Measurements from ENCODE around the gene AFAP1. TPM values are rescaled to one million over a fixed set of nuclear protein-coding genes. Genes with fewer than 3 reads are reported as not detected.
A peak's percentile ranks its signal among the peaks of the same experiment; 100 is the strongest.

Gene AFAP1
- total and polyA plus RNA-seq, 5 donors from 2014 or later = 1.8 to 5.0 (median 2.2) TPM

DNA sequence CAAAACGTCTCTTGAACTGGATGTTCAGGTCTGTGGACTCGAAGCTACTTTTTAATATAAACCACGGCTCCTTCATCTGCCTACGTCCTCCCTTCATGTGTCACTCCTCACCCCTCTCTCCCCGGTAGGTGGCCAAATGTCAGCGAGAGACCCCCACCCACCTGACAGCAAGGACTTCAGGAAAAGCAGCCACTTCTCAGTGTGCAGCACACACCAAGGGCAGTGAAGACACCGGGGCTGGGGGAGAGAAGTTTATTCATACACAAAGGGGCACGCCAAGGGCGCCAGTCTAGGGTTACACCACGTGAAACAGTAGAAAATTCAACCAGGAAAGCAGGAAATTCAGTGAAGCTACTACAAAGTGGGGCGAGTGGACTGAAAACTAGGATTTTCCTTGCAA, 181.2 kb downstream of the AFAP1 start:
- DNase-seq (no peak), ATAC-seq (ENCODE audit: low read depth in 2 of 2) (no peak)
- H3K9me3 Mint-ChIP-seq = no peaks in the 10 kb centered on the region
- H3K36me3 ChIP-seq (ENCODE audit: control insufficient read depth, insufficient read depth, low read length) = no peaks in the 10 kb centered on the region
- peaks cover 6% of the 10 kb centered on the region for H3K27me3 Mint-ChIP-seq
- peak overlapping the region; percentile 71 for H3K27ac ChIP-seq (ENCODE audit: insufficient read depth, low read length, poor library complexity, severe bottlenecking)
- peak overlapping the region; percentile 92 for H3K4me3 ChIP-seq (ENCODE audit: low read depth, low read length)
- H3K36me3 Mint-ChIP-seq = peaks cover 3% of the 10 kb centered on the region
- H3K4me1 Mint-ChIP-seq = peaks cover 5 to 33% (median 15%) of the 10 kb centered on the region in 4 donors
- H3K9me3 ChIP-seq (ENCODE audit: control insufficient read depth in 2 of 2, low read length in 2 of 2) = no peaks in the 10 kb centered on the region
- H3K27me3 ChIP-seq (ENCODE audit: control insufficient read depth, insufficient read depth, low read length) = no peaks in the 10 kb centered on the region
- peak overlapping the region in 1 of 4 donors; percentile 41 for H3K4me3 Mint-ChIP-seq
- H3K4me1 ChIP-seq (ENCODE audit: control insufficient read depth, insufficient read depth, low read length, poor library complexity, severe bottlenecking) = peaks cover 17% of the 10 kb centered on the region
- H3K27ac Mint-ChIP-seq = peak overlapping the region; percentile 65 to 94 (median 70)

GRCh38 chr4:7757501-7758471, 181.9 kb downstream of the AFAP1 start:
- peaks cover 6% of the 10 kb centered on the region for H3K27me3 Mint-ChIP-seq
- peak overlapping the region in 1 of 4 donors; percentile 54 for H3K4me3 Mint-ChIP-seq
- no peak for ATAC-seq (ENCODE audit: low read depth in 2 of 2)
- peaks cover 5 to 33% (median 15%) of the 10 kb centered on the region in 4 donors for H3K4me1 Mint-ChIP-seq
- Histone ChIP-seq H3K36me3 (ENCODE audit: control insufficient read depth, insufficient read depth, low read length) (no peaks in the 10 kb centered on the region), H3K27ac (ENCODE audit: insufficient read depth, low read length, poor library complexity, severe bottlenecking) (no peak overlapping the region), H3K4me3 (ENCODE audit: low read depth, low read length) (no peak overlapping the region), H3K9me3 (ENCODE audit: control insufficient read depth in 2 of 2, low read length in 2 of 2) (no peaks in the 10 kb centered on the region), H3K4me1 (ENCODE audit: control insufficient read depth, insufficient read depth, low read length, poor library complexity, severe bottlenecking) (peaks cover 17% of the 10 kb centered on the region), H3K27me3 (ENCODE audit: control insufficient read depth, insufficient read depth, low read length) (no peaks in the 10 kb centered on the region)
- H3K9me3 Mint-ChIP-seq = no peaks in the 10 kb centered on the region
- peak overlapping the region; percentile 70 to 94 (median 83) for H3K27ac Mint-ChIP-seq
- peaks cover 3% of the 10 kb centered on the region for H3K36me3 Mint-ChIP-seq
- DNase-seq = no peak

- Histone ChIP-seq H3K27ac (ENCODE audit: insufficient read depth, low read length, poor library complexity, severe bottlenecking) (no peak overlapping the region), H3K4me1 (ENCODE audit: control insufficient read depth, insufficient read depth, low read length, poor library complexity, severe bottlenecking) (peaks cover 17% of the 10 kb centered on the region), H3K36me3 (ENCODE audit: control insufficient read depth, insufficient read depth, low read length) (no peaks in the 10 kb centered on the region), H3K4me3 (ENCODE audit: low read depth, low read length) (no peak overlapping the region), H3K9me3 (ENCODE audit: control insufficient read depth in 2 of 2, low read length in 2 of 2) (no peaks in the 10 kb centered on the region), H3K27me3 (ENCODE audit: control insufficient read depth, insufficient read depth, low read length) (no peaks in the 10 kb centered on the region)
- Mint-ChIP-seq H3K27ac (peak overlapping the region in 2 of 3 donors; percentile 83 to 94), H3K4me3 (peak overlapping the region in 1 of 4 donors; percentile 46), H3K4me1 (peaks cover 5 to 33% (median 15%) of the 10 kb centered on the region in 4 donors), H3K9me3 (no peaks in the 10 kb centered on the region), H3K27me3 (peaks cover 3% of the 10 kb centered on the region), H3K36me3 (peaks cover 3% of the 10 kb centered on the region)
- no peak for DNase-seq
- ATAC-seq (ENCODE audit: low read depth in 2 of 2) = no peak
Observed at GRCh38 chr4:7756561-7757355, 182.9 kb downstream of the AFAP1 start.

DNA sequence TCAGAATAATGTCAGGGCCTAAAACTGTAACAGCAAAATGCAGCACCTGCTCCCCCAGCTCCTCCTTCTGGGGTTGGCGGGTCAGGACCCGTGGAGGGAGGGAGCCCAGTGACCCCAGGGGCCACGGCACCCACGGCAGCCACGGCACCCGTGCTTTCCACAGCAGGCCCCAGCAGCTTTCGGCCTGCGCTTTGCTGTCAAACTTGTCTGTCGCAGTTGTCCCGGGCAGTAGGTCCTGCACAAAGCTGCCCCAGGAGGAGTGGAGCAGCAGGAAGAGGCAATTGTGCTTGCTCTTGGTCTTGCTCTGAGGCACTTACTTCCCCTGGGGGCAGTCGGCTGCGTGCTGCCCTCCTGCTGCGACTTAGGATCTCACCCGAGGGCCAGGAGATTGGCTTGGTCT, 183.6 kb downstream of the AFAP1 start:
- no peaks in the 10 kb centered on the region for H3K27me3 Mint-ChIP-seq
- H3K9me3 Mint-ChIP-seq = no peaks in the 10 kb centered on the region
- Histone ChIP-seq H3K4me3 (ENCODE audit: low read depth, low read length) (no peak overlapping the region), H3K27me3 (ENCODE audit: control insufficient read depth, insufficient read depth, low read length) (no peaks in the 10 kb centered on the region), H3K27ac (ENCODE audit: insufficient read depth, low read length, poor library complexity, severe bottlenecking) (no peak overlapping the region), H3K9me3 (ENCODE audit: control insufficient read depth in 2 of 2, low read length in 2 of 2) (no peaks in the 10 kb centered on the region), H3K36me3 (ENCODE audit: control insufficient read depth, insufficient read depth, low read length) (no peaks in the 10 kb centered on the region), H3K4me1 (ENCODE audit: control insufficient read depth, insufficient read depth, low read length, poor library complexity, severe bottlenecking) (peaks cover 17% of the 10 kb centered on the region)
- peaks cover 3% of the 10 kb centered on the region for H3K36me3 Mint-ChIP-seq
- no peak for DNase-seq
- H3K4me1 Mint-ChIP-seq = peaks cover 5 to 26% (median 13%) of the 10 kb centered on the region in 4 donors
- H3K4me3 Mint-ChIP-seq = no peak overlapping the region
- no peak for ATAC-seq (ENCODE audit: low read depth in 2 of 2)
- H3K27ac Mint-ChIP-seq = no peak overlapping the region

DNA sequence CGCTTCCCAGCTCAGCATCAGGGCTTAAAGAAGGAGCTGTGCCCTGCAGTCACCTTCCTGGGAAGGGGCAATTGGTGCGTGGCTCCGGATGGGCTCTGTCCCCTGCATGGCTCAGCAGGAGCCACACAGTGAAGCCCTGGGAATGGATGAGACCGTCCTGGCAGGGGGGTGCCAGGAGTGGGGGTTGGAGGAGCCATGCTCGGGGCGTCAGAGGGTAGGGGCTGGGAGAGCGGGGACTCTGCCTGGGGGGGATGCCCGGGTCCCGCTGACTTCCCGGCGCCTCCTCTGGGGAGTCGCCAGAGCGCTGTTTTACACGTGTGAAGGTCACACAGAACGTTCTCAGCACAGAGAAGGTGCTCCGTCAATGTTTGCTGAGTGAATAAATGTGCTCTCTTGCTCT, 184.1 kb downstream of the AFAP1 start:
- Histone ChIP-seq H3K9me3 (ENCODE audit: control insufficient read depth in 2 of 2, low read length in 2 of 2) (no peaks in the 10 kb centered on the region), H3K27ac (ENCODE audit: insufficient read depth, low read length, poor library complexity, severe bottlenecking) (no peak overlapping the region), H3K36me3 (ENCODE audit: control insufficient read depth, insufficient read depth, low read length) (no peaks in the 10 kb centered on the region), H3K4me1 (ENCODE audit: control insufficient read depth, insufficient read depth, low read length, poor library complexity, severe bottlenecking) (peaks cover 17% of the 10 kb centered on the region), H3K4me3 (ENCODE audit: low read depth, low read length) (no peak overlapping the region), H3K27me3 (ENCODE audit: control insufficient read depth, insufficient read depth, low read length) (no peaks in the 10 kb centered on the region)
- H3K27me3 Mint-ChIP-seq = no peaks in the 10 kb centered on the region
- no peak for ATAC-seq (ENCODE audit: low read depth in 2 of 2)
- H3K4me1 Mint-ChIP-seq = peaks cover 5 to 26% (median 13%) of the 10 kb centered on the region in 4 donors
- H3K27ac Mint-ChIP-seq = no peak overlapping the region
- no peak overlapping the region for H3K4me3 Mint-ChIP-seq
- H3K9me3 Mint-ChIP-seq = no peaks in the 10 kb centered on the region
- DNase-seq = no peak
- peaks cover 3% of the 10 kb centered on the region for H3K36me3 Mint-ChIP-seq

- no peak for ATAC-seq (ENCODE audit: low read depth in 2 of 2)
- Mint-ChIP-seq H3K27ac (peak overlapping the region in 1 of 3 donors; percentile 85), H3K9me3 (no peaks in the 10 kb centered on the region), H3K4me1 (peaks cover 5 to 21% (median 12%) of the 10 kb centered on the region in 4 donors), H3K4me3 (peak overlapping the region in 1 of 4 donors; percentile 21), H3K36me3 (peaks cover 3% of the 10 kb centered on the region), H3K27me3 (no peaks in the 10 kb centered on the region)
- DNase-seq = no peak
- Histone ChIP-seq H3K36me3 (ENCODE audit: control insufficient read depth, insufficient read depth, low read length) (no peaks in the 10 kb centered on the region), H3K27me3 (ENCODE audit: control insufficient read depth, insufficient read depth, low read length) (no peaks in the 10 kb centered on the region), H3K4me3 (ENCODE audit: low read depth, low read length) (no peak overlapping the region), H3K4me1 (ENCODE audit: control insufficient read depth, insufficient read depth, low read length, poor library complexity, severe bottlenecking) (peaks cover 8% of the 10 kb centered on the region), H3K9me3 (ENCODE audit: control insufficient read depth in 2 of 2, low read length in 2 of 2) (no peaks in the 10 kb centered on the region), H3K27ac (ENCODE audit: insufficient read depth, low read length, poor library complexity, severe bottlenecking) (no peak overlapping the region)
Observed at GRCh38 chr4:7754565-7755262, 184.9 kb downstream of the AFAP1 start.

DNA sequence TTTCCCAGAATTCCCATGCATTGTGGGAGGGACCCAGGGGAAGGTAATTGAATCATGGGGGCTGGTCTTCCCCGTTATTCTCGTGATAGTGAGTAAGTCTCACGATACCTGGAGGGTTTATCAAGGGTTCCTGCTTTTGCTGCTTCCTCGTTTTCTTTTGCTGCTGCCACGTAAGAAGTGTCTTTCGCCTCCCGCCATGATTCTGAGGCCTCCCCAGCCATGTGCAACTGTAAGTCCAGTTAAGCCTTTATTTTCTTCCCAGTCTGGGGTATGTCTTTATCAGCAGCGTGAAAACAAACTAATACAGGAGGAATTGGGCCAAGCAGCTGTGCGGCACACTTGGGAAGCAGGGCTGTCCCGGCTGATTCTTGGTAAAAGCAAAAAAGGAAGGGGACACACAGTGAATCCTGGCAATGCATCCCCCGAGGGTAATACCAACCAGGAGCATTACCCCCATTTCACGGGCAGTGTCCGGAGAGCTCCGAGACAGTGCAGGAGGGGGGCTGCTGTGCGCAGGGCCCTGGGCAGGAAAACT, 185.7 kb downstream of the AFAP1 start:
- H3K27me3 ChIP-seq (ENCODE audit: control insufficient read depth, insufficient read depth, low read length) = no peaks in the 10 kb centered on the region
- no peak overlapping the region for H3K4me3 Mint-ChIP-seq
- H3K4me1 ChIP-seq (ENCODE audit: control insufficient read depth, insufficient read depth, low read length, poor library complexity, severe bottlenecking) = peaks cover 5% of the 10 kb centered on the region
- no peaks in the 10 kb centered on the region for H3K36me3 ChIP-seq (ENCODE audit: control insufficient read depth, insufficient read depth, low read length)
- ATAC-seq (ENCODE audit: low read depth in 2 of 2) (no peak), DNase-seq (no peak)
- no peaks in the 10 kb centered on the region for H3K9me3 ChIP-seq (ENCODE audit: control insufficient read depth in 2 of 2, low read length in 2 of 2)
- H3K27ac ChIP-seq (ENCODE audit: insufficient read depth, low read length, poor library complexity, severe bottlenecking) = no peak overlapping the region
- H3K27ac Mint-ChIP-seq = no peak overlapping the region
- H3K4me3 ChIP-seq (ENCODE audit: low read depth, low read length) = no peak overlapping the region
- no peaks in the 10 kb centered on the region for H3K27me3 Mint-ChIP-seq
- H3K9me3 Mint-ChIP-seq = no peaks in the 10 kb centered on the region
- peaks cover 0 to 17% (median 8%) of the 10 kb centered on the region in 4 donors for H3K4me1 Mint-ChIP-seq
- no peaks in the 10 kb centered on the region for H3K36me3 Mint-ChIP-seq
